CD4-positive, alpha-beta T cell treated with Interleukin-15 for 4 hours (primary cell): ENCODE data around the gene VAV2.

ENCODE experiments used
- DNase-seq: peaks from one replicate; pipeline ENCODE4 v3.0.0-alpha.2; 2020; ENCODE audit warnings: low spot score

Gene VAV2

DNA sequence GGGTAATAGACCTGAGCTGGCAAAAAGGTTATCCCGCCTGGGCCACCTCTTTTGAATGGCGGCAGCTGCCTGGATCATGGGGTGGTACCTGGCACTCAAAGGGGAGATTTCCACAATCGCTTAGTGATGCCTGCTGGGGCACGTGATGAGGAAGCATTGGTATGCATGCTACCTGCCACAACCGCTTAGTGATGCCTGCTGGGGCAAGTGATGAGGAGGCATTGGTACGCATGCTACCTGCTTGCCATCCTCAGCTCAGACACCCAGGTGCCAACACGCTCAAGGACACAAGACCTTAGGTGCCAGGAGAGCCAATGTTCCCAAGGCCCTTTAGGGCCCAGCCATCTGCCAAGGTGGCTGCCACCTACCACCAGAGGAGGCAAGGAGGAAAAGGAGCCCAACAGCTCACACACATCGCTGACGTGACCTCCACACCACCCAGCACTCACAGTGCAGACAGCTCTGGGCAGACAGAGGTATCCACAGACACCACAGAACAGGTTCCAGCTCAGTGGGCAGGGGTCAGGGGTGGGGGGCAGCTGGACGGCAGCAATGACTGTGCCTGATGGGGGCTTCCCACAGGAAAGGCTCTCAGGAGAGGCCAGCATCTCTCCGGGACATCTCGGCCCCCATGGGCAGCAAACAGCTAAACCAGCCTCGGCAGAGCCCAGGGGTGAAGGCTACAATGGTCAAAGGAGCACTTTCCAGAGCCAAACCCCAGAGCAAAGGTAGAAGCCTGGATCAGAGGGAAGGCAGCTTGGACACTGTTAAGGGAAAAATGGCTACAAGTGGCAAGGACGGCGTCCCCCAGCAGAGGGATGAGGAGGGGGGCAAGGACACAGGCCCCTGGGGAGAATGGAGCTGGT lies 210.9 kb downstream of the VAV2 start:
- DNase-seq = no peak

DNA sequence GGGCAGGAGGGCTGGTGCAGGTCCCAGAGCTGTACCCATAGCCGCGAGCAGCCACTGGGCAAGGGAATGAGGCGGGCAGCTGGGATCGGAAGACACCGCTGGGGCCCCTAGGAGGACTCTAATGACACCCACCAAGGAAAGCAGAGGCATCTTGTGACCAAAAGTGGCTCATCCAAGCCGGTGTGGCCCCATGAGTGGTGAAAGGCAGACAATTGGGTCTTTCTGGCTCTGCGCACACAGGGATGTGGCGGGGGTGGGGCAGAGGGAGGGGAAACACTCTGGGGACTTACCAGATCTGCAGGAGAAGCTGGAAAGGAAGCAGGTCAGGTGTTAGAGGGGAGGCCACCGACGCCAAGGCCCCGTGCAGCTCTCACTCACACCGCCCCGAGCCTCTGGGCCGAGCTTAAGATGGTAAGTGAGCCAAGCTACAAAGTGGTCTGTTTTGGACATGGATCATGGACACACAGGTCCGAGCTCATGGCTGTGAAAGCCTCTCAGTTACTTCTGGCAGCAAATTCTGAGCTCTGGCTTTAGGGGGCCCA lies 211.6 kb downstream of the VAV2 start:
- no peak for DNase-seq

DNA sequence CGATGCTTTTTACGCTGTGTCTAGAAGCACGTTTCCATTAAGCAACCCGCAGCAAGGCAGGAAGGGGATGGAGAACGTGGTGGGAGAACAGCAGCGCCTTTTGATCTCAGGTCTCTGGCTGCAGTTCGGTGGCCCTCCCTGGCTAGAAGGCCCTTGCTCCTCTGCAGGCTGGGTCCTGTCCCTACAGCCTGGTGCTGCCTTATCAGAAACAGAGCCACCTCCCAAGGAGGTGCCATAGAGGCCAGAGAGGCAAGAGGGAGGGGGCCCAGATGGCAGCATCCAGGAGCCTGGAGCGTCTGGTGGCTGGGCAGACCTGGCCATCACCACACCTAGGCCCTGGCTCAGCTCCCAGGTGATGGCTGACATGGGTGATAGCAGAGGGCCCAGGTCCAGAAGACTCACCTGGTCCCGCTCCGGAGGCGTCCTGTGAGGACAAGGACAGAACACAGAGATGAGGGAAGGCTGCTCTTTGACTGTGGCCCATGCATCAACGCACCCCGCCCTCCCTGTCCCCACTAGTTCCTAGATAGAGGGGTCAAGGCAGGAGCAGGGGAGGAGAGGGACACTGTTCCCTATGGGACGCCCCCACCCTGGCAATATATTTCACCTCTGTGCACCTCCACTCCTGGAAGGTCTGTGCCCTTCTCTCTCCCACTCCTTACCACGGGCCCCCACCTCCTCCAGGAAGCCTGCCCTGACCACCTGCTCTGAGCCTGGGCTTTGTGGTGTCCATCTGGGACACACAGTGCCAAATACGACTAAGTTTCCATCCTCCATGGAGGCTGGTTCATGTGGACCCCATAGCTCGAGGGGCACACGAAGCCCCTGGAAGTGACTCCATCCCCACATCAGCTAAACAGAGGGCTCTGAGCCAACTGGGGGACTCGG lies 212.4 kb downstream of the VAV2 start:
- DNase-seq = no peak

DNA sequence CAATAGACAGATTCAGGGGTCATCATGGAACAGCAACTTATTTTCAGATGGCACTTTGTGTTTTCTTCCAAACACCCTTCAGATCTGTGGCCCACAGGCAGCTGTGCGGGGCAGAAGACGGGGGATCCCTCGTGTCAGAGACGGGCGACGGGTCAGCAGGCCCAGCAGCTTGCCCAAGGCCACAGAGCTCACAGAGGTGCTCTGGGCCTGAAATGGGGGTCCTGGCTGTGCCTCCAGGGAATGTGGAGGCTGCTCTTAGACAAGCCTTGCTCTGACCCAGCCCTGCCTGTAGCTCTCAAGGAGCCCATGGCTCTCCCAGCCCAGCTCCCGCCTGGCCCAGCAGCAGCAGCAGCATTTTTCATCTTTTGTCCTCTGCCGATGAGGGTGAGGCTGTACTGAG lies 213.0 kb downstream of the VAV2 start:
- DNase-seq = no peak

DNA sequence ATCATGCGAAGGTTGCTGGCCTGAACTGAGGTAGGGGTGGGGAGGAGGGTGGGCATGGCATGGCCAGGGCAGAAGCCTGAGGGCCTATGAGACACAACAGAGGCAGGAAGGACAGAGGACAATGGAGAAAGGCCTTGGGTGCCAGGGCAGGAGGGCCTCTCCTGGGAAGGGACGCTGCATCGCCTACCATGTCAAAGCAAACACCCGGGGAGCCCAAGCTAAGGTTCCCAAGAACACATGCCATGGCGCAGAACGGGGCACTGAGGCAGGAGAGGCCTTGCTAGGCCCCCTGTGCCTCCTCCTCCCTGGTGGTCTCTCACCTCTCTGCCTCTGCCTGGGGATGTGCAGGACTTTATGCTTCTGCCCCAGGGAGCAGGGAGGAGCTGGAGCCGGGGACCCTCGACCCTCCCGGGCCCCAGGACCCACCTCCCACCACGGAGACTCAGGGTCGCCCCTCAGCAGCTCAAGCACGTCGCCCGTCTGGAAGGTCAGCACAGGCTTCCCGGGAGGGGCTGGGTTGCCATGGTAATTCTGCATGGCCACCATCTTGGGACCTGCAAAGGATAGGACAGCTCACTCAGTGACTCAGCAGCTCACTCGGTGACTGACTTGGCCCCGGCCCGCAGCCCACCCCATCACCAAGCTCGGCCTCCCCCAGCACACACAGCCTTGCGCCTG lies 213.6 kb downstream of the VAV2 start:
- no peak for DNase-seq

DNA sequence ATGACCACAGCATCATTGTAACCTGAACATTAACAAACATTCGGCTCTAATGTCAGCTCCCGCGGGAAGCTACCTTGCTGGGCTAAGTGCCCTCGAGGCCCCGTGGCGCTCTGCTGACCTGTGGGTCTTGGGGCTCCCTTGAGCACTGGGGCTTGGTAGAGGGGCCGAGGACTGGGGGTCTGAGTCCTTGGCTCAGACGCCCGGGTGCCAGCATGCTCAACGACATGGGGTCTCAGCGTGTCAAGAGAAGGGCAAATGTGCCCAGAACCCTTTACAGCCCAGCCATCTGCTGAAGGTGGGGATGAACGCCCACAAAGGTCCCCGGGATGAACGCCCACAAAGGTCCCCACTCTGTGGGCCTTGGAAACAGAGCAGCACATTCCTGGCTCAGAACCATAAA lies 214.3 kb downstream of the VAV2 start:
- DNase-seq = no peak

DNA sequence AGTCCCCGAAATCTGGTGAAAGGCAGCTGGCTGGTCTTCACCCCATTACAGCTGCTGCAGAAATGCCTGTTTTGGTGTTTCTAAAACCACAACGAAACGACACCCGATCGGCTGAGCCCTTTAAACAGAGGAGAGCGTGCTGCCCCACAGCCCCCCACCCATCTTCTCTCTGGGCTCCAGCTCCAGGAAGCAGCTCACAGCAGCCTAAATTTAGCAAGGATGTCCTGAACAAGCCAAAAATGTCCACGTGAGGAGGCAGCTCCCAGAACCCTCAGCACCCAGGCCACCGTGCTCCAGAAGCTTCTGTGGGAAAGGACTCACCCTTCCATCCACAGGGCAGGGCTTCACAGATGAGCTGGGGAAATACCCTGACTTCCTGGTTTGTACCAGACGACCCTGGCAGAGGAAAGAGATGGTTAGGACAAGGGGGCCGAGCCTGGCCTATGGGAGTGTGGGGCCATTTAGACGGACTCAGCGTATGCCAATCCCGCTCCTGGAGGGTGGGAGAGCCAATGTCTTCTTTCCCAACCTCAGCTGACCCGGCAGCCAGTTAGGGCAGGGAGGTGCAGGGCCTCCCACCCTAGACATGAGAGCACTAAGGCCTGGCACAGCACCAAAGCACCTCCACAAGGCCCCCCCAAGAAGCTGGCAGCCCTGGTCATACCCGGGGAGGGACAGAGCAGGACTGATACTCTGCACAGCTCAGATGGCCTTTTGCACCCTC lies 214.9 kb downstream of the VAV2 start:
- DNase-seq = no peak

DNA sequence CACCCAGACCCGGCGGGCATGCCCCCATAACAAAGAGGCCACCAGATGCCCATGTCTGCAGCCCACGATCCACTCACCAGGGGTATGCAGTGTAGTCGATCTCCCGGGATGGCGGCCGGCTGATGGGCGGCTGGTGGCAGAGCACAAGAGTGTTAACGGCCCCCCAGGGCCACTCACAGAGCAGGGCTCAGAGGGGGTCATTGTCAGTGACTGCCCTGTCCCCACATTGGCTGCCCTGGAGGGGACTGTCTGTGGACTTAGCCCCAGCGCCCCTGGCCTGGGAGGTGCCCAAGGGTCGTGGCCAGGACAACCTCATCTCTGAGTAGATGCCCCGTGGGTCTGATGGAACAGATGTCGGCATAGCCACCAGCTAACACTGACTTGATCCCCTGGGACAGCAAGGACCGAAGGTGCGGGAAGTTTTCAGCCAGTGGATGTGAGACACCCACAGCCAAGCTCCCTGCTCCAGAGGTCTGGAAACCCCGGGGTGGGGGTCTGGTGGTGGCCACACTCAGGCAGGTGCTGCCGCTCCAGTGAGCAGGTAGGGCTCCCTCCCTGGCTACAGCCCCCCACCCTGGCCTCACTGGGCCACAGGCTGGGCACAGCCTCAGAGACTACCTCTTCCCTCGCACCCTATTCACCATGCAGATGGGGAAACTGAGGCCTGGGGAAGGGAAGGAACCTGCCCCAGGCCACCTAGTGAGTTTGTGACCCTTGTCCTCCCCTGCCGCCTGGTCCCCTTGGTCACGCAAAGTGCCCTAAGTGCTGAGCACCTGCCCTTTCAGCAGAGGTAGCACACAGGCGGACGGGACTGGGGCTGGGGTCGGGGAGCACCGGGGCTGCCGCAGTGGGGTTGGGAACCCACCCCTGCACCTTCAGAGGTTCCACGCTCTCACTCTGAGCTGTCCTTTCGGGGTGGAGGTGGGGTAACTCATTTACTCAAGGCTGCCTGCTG lies 215.9 kb downstream of the VAV2 start:
- DNase-seq = no peak

DNA sequence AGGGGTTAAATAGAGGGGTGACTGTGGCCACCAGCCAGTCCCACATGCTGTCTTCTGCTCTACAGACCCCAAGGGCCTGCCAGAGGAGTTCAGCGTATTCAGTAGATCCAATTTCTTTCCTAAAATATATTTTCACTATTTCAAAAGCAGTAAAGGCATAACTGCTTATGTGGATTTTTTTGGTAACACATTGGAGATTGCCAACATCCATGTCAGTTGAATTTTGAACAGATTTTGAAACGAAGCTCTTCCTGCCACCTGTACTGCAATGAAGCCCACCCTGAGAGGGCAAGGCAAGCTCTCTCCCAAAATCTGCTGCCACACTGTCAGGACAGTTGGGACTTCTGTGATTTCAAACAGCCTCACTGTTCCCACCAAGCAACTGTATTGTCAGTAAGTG lies 216.8 kb downstream of the VAV2 start:
- no peak for DNase-seq

DNA sequence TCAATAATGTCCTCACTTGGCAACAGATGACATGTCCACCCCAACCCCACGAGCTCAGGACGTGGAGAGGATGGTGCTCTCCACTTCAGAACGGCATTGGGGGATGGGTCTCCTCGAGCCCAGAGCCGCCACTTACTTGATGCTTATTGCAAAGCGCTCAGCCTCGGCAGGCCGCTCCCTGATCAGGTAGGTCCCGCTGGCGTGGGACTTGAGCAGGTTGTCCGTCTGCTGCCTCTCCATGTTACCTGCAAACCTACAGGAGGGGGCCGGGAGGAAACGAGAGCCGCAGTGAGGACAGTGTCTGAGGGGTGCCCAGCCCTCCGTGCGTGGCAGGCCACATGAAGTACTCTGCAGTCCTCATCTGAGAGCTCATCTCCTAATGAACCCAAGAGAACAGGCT lies 217.3 kb downstream of the VAV2 start:
- no peak for DNase-seq

DNA sequence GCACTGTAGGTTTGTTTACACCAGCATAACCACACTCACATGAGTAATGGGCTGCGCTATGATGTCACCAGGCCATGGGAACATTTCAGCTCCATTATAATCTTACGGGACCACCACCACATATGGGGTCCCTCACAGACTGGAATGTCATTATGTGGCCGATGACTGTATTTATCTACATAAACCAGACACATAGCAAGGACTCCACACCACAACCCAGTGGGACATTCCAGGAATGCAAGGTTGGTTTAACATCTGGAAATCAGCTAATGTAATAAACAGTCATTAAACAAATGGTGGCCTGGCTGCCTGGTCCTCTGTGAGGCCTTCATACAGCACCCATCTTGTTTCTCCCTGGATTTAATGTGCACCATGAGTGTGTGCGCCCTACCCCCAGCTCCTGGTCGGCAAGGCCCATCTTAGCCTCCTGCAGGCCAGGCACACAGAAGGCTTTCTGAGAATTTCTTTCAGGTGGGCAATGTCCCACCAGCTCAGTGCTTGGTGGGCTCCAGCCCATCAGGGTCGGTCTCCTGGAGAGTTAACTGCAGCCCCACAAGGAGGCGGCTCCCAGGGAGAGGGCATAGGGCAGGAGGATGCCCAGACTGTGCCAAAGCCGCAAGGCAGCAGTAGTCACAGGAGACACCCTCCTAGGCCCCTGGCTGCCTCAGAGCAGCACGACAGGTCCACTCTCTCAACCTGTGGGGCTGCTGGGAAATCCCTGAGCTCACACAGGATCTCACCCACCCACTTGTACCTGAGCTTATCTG lies 218.1 kb downstream of the VAV2 start:
- no peak for DNase-seq

DNA sequence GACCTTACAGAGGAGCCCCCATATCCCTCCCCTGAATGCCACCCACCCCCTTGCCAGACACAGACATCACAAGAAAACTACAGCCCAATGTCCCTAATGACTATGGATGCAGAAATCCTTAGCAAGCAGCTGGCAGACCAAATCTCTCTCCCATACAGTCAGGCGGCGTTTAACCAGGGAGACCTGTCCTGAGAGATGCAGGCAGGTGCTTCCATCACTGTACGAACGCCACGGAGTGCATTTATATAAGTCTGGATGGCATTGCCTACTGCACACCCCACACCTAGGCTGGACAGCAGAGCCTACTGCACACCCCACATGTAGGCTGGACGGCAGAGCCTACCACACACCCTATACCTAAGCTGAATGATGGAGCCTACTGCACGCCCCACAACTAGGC lies 219.5 kb downstream of the VAV2 start:
- no peak for DNase-seq

DNA sequence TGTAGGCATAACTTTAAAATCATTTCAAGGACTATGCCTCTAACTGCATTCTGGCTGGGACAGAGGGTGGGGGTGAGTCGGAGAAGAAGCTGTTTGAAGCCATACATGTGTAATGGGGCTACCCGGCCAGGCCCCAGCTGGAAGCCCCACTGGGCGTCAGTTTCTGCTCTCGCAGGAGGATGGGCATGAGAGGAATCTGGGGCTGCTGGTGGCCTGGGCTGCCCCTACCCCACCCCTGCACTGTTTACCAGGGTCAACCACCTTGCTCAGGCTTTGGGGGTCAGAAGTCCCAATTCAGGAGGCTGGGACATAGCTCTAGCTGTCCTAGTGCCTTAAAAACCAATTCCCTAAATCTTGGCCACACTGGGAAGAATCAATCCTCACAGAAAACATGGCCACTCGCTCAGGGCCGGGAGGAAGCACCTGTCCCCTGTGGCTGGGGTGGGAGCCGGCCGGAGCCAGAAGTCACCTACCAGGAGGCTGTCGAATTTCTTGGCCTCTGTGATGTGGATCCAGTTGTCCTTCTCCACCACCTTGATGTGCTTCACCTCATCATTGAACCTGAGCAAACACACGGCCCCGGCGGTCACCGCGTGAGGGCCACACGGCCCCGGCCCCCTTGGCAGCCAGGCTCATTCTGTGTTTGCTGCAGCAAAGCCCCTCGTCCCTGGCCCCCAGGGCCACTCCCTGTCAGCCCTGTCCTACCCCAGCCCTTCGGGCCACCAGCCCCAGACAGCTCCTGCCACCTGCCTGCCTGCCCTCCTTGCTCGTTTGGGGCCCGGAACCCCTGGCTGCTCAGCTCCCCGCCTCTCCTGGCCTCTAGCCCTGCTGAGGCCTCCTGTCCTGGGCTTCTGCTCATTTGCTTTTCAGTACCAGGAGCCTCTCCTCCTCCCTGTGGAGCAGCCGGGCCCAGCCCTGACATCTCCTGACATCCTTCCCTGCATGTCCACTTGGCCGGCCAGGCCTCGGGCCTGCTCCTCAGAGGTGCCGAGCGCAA lies 220.3 kb downstream of the VAV2 start:
- DNase-seq = no peak

DNA sequence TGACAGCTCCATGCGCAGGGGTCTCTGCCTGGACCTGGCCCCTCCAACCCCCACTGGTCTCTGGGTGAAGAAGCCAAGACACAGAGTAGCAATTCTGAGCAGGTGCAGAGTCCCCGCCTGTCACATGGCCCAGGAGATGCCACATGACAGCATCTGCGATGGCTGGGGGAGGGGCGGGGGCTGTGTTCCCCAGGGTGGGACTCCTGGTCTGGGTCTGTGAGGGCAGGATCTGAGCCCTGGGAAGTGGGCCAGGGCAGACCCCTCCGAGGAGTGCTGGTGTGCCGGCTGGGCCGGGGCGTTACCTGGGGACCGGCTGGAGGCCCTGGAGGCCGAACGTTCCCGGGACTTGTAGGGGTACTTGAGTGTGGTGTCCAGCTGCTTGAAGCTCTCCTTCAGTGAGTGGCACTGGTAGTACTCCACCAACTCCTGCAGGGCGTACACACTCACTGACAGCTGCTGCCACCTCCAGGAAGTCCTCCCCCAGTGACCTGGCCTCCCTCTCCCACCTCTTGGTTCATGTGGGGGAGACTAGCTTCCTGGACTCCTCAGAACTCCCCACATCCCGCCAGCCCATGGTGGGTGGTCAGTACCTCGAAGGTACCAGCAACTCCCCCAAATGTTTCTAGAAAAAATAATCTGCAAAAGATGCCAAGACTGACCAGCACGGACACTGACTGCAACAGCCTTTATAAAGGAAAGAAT lies 221.9 kb downstream of the VAV2 start:
- no peak for DNase-seq

DNA sequence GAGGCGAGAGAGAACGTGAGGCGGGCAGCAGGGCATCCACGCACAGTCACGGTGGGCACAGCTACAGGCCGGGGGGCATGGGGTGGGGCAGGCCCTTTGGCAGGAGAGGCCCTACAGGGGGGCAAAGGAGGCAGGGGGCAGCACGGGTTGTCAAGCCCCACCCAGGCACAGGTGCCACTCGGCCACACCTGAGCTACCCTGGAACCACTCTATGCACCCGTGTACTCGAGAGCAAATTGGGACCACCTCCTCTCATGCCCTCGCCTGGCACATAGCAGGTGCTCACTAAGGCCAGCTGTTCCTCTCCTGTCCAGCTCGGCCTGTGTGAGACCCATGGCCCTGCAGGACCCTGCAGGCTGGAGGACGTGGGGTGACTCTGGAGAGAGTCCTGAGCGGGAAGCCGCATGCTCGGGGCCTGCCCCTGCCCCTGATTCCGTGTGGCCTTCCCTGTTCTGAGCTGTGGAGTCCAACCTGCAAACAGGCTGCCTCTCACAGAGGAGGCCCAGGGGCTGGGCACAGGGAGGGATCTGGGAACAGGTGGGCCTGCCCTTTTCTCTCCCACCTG lies 222.5 kb downstream of the VAV2 start:
- DNase-seq = no peak

DNA sequence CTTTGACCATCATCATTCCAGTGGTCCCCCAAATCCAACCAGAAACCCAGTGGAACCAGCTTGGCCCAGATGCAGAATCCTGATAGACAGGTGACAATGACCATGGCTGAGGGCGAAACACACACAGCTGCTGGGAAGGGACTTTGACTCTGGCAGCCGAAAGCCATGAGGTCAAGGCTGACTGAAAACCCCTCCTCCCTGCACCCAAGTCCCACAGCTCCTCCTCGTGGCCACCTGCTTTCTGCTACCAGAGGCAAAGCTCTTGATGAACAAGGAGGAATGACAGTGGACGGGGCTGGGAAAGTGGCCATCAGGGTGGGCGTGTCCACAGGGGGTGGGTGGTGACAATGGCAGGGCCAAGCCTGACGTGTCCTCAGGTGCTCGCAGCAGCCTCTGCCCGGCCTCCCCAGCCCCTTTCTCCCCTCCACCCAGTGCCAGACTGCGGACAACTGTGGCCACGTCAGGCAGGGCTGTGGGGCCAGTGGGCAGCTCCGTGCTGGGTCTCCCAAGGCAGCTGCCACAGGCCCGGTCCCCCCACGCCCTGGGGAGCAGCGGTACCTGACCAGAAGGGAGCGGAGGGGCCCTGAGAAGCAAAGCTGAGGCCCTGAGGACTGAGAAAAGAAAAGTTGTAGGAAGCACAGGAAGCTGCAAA lies 223.1 kb downstream of the VAV2 start:
- DNase-seq = no peak

DNA sequence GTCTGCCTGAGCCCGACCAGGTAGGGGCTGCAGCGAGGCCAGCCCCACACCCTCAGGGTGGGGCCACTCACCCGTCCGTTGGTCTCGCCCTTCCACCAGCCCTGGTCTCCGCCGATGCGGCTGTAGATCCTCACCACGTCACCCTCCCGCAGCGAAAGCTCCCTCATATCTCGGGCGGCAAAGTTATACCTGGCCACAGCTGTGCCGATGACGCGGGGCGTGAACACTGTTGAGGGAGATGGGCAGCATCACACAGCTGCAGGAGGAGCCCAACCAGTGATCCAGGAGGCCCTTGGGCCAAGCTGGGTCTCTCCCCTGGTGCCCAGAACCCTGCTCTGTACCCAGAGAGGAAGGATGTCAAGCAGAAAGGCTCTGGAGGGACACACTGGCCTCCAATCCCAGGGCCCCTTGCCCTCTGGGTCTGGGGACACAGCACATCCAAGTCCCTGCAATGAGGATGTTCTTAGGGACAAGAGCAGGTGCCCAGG lies 223.7 kb downstream of the VAV2 start:
- no peak for DNase-seq
